Neural progenitor cell (in vitro differentiated cells): ENCODE measurements around the gene NUDC. TPM values are rescaled to one million over a fixed set of nuclear protein-coding genes. Genes with fewer than 3 reads are reported as not detected.
"Not testable (repeated sequence)": the region's sequence is repeated elsewhere in the genome, so short reads cannot be mapped to it uniquely, and the experiment has no call there.

Experiments
- DNase-seq: peaks from one replicate; pipeline ENCODE4 v3.0.0-alpha.2; 2016; ENCODE audit warnings: low spot score
- H2AFZ ChIP-seq: fragments of 200-600 bp; sonication (generic); replicated peaks from 2 replicates; pipeline ENCODE4 v1.6.1; 2016; ENCODE audit warnings: antibody characterized with exemption
- H3F3A ChIP-seq: fragments of 200-600 bp; sonication (generic); 2 replicates; pipeline ENCODE4 v1.6.1; 2016; ENCODE audit warnings: antibody characterized with exemption, low read depth
- H3K27ac ChIP-seq: fragments of 200-600 bp; sonication (generic); 2 replicates; pipeline ENCODE4 v1.5.1; 2016; ENCODE audit warnings: mild to moderate bottlenecking
- H3K27me3 ChIP-seq: fragments of 200-600 bp; sonication (generic); 2 replicates; pipeline ENCODE4 v1.6.1; 2016; ENCODE audit warnings: mild to moderate bottlenecking, moderate library complexity
- H3K36me3 ChIP-seq: fragments of 200-600 bp; sonication (generic); 2 replicates; pipeline ENCODE4 v1.5.1; 2016
- H3K4me1 ChIP-seq: fragments of 200-600 bp; sonication (generic); 2 replicates; pipeline ENCODE4 v1.6.1; 2016; ENCODE audit warnings: mixed run types
- H3K4me2 ChIP-seq: fragments of 200-600 bp; sonication (generic); 2 replicates; pipeline ENCODE4 v1.6.1; 2016
- H3K4me3 ChIP-seq: fragments of 200-600 bp; sonication (generic); 2 replicates; pipeline ENCODE4 v1.5.1; 2016
- H3K79me2 ChIP-seq: fragments of 200-600 bp; sonication (generic); 2 replicates; pipeline ENCODE4 v1.6.1; 2016; ENCODE audit warnings: low read depth
- H3K9ac ChIP-seq: fragments of 200-600 bp; sonication (generic); 2 replicates; pipeline ENCODE4 v1.6.1; 2016
- H3K9me3 ChIP-seq: fragments of 200-600 bp; sonication (generic); 2 replicates; pipeline ENCODE4 v1.5.1; 2016; ENCODE audit warnings: low read depth
- H4K20me1 ChIP-seq: fragments of 200-600 bp; sonication (generic); 2 replicates; pipeline ENCODE4 v1.6.1; 2016; ENCODE audit warnings: low read depth
- H3K27ac Mint-ChIP-seq: 3 replicates; pipeline ENCODE4 v1.8.0; 2021; ENCODE audit warnings: mixed read lengths
- H3K27me3 Mint-ChIP-seq: 2 replicates; pipeline ENCODE4 v1.8.0; 2022; ENCODE audit warnings: low read depth, mild to moderate bottlenecking, inconsistent platforms, moderate library complexity, mixed read lengths; ENCODE audit not compliant: insufficient read depth
- H3K36me3 Mint-ChIP-seq: 3 replicates; pipeline ENCODE4 v1.8.0; 2021; ENCODE audit warnings: mixed read lengths
- H3K4me1 Mint-ChIP-seq: 3 replicates; pipeline ENCODE4 v1.8.0; 2021; ENCODE audit warnings: mixed read lengths
- H3K4me3 Mint-ChIP-seq: 3 replicates; pipeline ENCODE4 v1.8.0; 2021; ENCODE audit warnings: mild to moderate bottlenecking, moderate library complexity, mixed read lengths
- H3K9me3 Mint-ChIP-seq: 3 replicates; pipeline ENCODE4 v1.8.0; 2020; ENCODE audit warnings: mixed read lengths
- EZH2 ChIP-seq: fragments of 200-600 bp; sonication (generic); IDR thresholded peaks from 2 replicates; pipeline ENCODE4 v1.6.1; 2017; ENCODE audit warnings: antibody characterized with exemption, mild to moderate bottlenecking, moderate library complexity
- EZH2phosphoT487 ChIP-seq: fragments of 200-600 bp; sonication (generic); IDR thresholded peaks from 2 replicates; pipeline ENCODE4 v1.6.1; 2017; ENCODE audit warnings: antibody characterized with exemption
- total RNA-seq: library from RNA; depleted of rRNA; stranded (reverse); fragments of >200 nt; gene quantifications from 2 replicates; pipeline ENCODE4 v1.2.3, GENCODE V29; 2015; ENCODE audit warnings: low replicate concordance
- TF ChIP-seq, protein P1 (sequence below): fragments of 200-600 bp; sonication (generic); IDR thresholded peaks from 2 replicates; pipeline ENCODE4 v1.5.1; 2017; ENCODE audit warnings: antibody characterized with exemption, mild to moderate bottlenecking

NUDC gene
- total RNA-seq: 28.6 and 49.6 TPM in 2 replicates

DNA sequence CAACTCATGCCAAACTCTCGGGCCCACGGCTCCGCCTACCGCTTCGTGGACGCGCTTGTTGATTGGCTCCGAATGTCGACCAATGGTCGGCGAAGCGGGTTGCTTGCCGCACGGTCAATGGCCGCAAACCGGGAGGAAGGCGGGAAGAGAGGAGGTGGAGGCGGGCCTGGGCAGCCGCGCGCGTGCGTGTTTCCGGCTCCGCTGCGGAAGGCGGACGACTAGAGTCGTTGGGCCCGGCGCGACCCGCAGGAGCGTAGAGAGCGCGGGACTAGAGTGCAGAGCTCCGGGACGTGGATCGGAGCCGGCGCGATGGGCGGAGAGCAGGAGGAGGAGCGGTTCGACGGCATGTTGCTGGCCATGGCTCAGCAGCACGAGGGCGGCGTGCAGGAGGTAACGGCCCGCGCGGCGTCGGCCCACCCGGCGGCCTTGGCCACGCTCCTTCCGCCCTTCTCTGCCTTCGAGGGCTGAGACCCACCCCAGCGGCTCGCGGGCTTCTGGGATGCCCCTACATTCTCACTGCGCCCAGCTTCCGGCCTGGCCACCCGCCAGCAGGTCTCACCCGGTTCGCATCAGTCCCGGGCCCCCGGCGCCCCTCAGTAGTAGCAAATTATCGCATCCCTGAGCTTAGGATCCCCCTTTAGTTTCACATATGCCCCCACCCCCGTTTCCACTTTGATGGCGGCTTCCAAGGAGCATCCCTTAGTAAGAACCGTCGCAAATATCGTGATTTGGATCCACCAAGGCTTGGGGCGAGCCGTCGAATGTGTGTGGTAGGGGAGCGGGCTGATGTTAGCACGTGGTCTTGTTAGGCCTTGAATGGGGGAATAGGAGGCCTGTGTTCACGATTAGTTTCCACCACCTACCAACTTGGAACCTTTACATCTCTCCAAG is at the start of gene NUDC:
TSS of gene NUDC (plus strand) at position 204 of the 891 bp plus-strand sequence. CDS start at position 310, 106 bp downstream.
- Histone ChIP-seq H3K4me3 (peak within 1 kb of the TSS; percentile 69), H3K36me3 (peaks cover 4% of the 10 kb centered on the region), H3K27me3 (no peaks in the 10 kb centered on the region), H4K20me1 (peaks cover 30% of the 10 kb centered on the region), H3K9me3 (no peaks in the 10 kb centered on the region), H3K27ac (no peak within 1 kb of the TSS), H3K9ac (peak within 1 kb of the TSS; percentile 76), H3K4me1 (peaks cover 6% of the 10 kb centered on the region), H3K79me2 (peaks cover 50% of the 10 kb centered on the region), H3K4me2 (peak within 1 kb of the TSS; percentile 86), H2AFZ (peak within 1 kb of the TSS; percentile 35), H3F3A (peaks cover 9% of the 10 kb centered on the region)
- DNase-seq: peak; percentile 97
- Mint-ChIP-seq H3K4me1 (peaks cover 23% of the 10 kb centered on the region), H3K27me3 (peaks cover 4% of the 10 kb centered on the region), H3K36me3 (peaks cover 13% of the 10 kb centered on the region), H3K4me3 (peak within 1 kb of the TSS; percentile 96), H3K27ac (peak within 1 kb of the TSS; percentile 96), H3K9me3 (no peaks in the 10 kb centered on the region)
- no peak for TF ChIP-seq EZH2phosphoT487
- TF ChIP-seq, protein P1, sequence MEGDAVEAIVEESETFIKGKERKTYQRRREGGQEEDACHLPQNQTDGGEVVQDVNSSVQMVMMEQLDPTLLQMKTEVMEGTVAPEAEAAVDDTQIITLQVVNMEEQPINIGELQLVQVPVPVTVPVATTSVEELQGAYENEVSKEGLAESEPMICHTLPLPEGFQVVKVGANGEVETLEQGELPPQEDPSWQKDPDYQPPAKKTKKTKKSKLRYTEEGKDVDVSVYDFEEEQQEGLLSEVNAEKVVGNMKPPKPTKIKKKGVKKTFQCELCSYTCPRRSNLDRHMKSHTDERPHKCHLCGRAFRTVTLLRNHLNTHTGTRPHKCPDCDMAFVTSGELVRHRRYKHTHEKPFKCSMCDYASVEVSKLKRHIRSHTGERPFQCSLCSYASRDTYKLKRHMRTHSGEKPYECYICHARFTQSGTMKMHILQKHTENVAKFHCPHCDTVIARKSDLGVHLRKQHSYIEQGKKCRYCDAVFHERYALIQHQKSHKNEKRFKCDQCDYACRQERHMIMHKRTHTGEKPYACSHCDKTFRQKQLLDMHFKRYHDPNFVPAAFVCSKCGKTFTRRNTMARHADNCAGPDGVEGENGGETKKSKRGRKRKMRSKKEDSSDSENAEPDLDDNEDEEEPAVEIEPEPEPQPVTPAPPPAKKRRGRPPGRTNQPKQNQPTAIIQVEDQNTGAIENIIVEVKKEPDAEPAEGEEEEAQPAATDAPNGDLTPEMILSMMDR: no peak
- TF ChIP-seq EZH2: no peak

DNA sequence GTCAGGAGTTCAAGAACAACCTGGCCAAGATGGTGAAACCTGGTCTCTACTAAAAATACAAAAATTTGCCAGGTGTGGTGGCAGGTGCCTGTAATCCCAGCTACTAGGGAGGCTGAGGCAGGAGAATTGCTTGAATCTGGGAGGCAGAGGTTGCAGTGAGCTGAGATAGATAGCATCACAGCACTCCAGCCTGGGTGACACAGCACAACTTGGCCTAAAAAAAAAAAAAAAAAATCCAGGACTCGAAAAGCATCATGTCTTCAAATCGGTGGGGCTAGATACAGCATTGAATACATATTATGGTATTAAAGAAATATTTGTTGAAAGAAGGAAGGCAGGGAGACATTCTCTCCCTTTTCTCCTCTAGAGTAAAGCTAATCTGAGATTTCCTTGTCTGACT is 48.4 kb upstream of the NUDC start:
- H3K27ac ChIP-seq, H3K9me3 ChIP-seq, H3K4me1 Mint-ChIP-seq, H3K4me3 ChIP-seq, DNase-seq, H3K27ac Mint-ChIP-seq, H3K27me3 ChIP-seq, H3K4me3 Mint-ChIP-seq, H3K9me3 Mint-ChIP-seq, H2AFZ ChIP-seq, H3K27me3 Mint-ChIP-seq, H4K20me1 ChIP-seq, H3K9ac ChIP-seq, H3K36me3 Mint-ChIP-seq, H3K79me2 ChIP-seq, H3K4me2 ChIP-seq, H3K36me3 ChIP-seq: not testable (repeated sequence)
- Histone ChIP-seq H3F3A (peaks cover 28% of the 10 kb centered on the region), H3K4me1 (peaks cover 20% of the 10 kb centered on the region)

DNA sequence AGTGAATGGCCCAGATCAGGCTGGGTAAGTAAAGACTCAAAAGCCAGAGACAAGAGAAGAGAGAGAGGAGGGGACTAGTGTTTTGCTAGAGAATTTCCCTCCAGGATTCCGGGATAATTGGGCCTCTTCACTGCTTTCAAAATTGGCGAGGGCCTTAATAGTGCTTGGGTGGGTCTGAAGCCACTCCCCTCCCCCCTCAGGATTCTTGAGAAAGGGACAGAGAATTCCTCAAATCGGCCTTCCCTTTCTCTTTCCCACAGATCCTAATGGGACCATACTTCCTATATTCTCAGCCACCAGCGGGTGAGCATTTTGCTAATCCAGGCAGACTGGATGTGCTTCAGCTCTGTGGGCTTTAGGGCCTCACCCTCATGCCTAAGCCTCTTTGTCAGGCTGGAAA is 46.6 kb upstream of the NUDC start:
- Mint-ChIP-seq H3K27me3 (peaks cover 4% of the 10 kb centered on the region), H3K4me1 (no peaks in the 10 kb centered on the region), H3K4me3 (no peak overlapping the region), H3K9me3 (no peaks in the 10 kb centered on the region), H3K27ac (peak overlapping the region; percentile 90), H3K36me3 (peaks cover 3% of the 10 kb centered on the region)
- H3F3A ChIP-seq: peaks cover 41% of the 10 kb centered on the region
- H3K4me3 ChIP-seq: no peak overlapping the region
- no peaks in the 10 kb centered on the region for H4K20me1 ChIP-seq
- H2AFZ ChIP-seq: no peak overlapping the region
- no peaks in the 10 kb centered on the region for H3K36me3 ChIP-seq
- TF ChIP-seq EZH2: no peak
- TF ChIP-seq, protein P1: no peak
- TF ChIP-seq EZH2phosphoT487: no peak
- no peaks in the 10 kb centered on the region for H3K79me2 ChIP-seq
- peaks cover 20% of the 10 kb centered on the region for H3K4me1 ChIP-seq
- H3K9ac ChIP-seq: no peak overlapping the region
- DNase-seq: peak; percentile 90
- H3K27me3 ChIP-seq: no peaks in the 10 kb centered on the region
- peak overlapping the region; percentile 62 for H3K4me2 ChIP-seq
- no peaks in the 10 kb centered on the region for H3K9me3 ChIP-seq
- H3K27ac ChIP-seq: peak overlapping the region; percentile 97

DNA sequence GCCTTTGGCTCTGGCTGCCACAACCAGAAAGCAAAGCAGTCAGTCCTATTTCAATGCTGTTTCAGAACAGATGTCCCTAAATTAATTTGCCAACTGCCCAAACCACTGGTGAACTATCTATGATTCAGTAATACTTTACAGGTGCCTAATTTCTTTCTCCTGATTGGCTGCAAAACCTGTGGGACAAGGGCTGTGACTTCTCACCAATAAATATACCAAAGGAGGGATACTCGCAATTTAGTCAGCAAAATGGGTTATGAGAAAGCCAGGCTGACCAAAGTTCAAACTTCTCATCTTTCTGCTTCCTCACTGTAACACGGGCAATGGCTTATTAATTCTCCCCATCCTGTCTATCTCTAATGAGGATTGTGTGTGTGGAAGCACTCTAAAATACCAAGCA is 44.2 kb upstream of the NUDC start:
- Histone ChIP-seq H3K27me3 (no peaks in the 10 kb centered on the region), H3K9me3 (no peaks in the 10 kb centered on the region), H3K4me3 (no peak overlapping the region), H3K36me3 (no peaks in the 10 kb centered on the region), H3K9ac (no peak overlapping the region), H3K4me1 (peaks cover 20% of the 10 kb centered on the region), H3K27ac (no peak overlapping the region), H3K79me2 (no peaks in the 10 kb centered on the region), H4K20me1 (no peaks in the 10 kb centered on the region), H3K4me2 (no peak overlapping the region), H3F3A (peaks cover 41% of the 10 kb centered on the region), H2AFZ (no peak overlapping the region)
- peaks cover 5% of the 10 kb centered on the region for H3K36me3 Mint-ChIP-seq
- H3K4me1 Mint-ChIP-seq: no peaks in the 10 kb centered on the region
- DNase-seq: no peak
- H3K9me3 Mint-ChIP-seq: no peaks in the 10 kb centered on the region
- H3K4me3 Mint-ChIP-seq: no peak overlapping the region
- H3K27me3 Mint-ChIP-seq: peaks cover 4% of the 10 kb centered on the region
- TF ChIP-seq, protein P1: no peak
- no peak for TF ChIP-seq EZH2
- no peak for TF ChIP-seq EZH2phosphoT487
- H3K27ac Mint-ChIP-seq: no peak overlapping the region
